Measurements from ENCODE around the gene LYSMD1.

The LYSMD1 gene

DNA sequence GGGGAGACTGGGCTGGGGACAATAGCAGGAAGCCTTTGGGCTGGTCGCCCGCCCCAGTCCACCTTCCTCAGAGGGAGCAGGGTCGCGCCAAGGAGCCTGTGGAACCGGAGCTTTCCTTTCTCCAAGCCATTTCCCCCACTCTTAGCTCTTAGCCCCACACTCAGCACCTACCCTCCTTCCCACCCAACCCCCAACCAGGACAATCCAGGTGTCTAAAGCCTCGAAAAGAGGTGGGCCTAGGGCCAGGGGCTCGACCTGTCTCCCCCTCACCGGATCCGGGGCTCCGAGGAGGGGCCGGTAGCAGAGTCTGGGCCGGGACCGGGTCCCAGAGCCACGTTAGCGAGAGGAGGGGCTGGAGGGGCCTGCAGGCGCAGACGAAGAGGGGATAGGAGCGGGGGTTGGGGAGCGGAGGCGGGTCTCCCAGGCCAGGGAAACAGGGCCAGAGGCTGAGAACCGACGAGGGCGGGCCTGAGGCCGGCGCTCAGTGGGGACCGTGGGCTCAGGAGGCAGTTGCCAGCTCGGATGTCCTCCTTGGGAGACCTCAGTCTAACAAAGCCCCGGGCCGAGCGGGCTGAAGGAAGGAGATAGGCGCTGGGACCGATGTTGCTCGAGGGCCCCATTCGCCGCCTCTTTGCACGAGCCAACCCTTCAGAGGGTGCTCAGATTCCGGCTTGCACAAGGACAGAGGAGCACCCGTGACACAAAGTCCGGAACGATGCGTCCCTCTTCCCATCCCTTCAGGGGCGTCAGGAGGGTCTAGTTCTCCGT, 20.2 kb downstream of the LYSMD1 start:
- no peak overlapping the region for H3K27ac ChIP-seq (ENCODE audit: extremely low read depth, low read depth, low read length)
- POLR2A ChIA-PET, result no interaction called here

DNA sequence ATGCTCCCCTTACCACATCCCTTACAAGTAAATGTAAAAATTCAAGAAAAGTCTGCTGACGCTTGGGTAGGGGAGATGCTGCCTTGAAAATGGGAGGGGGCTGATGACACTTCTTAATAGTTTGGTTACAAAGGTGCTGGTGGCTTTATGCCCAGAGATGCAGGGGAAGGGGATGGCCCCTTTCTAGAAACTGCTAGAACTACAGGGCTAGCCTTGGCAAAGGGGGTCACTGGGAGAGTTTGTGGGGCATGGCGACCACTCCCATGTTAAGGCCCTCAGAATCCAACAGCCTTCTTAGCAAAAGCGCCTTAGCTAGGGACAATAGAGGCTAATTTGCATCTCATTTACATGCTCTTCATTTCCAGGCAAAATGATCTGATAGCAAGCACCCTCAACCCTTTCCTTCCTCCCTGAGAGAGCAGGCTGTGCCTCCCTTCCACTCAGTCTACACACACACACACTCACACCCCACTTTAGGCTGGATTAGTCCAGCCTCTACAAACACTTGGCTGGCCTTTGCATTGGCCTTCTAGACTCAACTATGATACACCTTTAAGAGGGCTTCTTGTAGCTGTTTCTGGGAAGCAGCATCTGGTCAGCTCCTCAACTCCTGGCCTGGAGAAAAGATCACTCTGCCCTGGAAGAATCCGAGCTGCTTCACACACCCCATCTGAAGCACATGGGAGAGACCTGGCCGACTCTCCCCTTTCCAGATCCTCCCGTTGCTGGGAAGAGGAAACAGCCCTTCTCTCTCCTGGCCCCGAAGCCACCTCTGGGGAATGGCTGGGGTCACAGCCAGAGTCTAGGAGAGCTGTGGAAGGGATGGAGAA, 21.0 kb downstream of the LYSMD1 start:
- CTCF ChIA-PET, result interaction anchor here (0.6 to 2.0 kb wide), 4 partner anchors 9 to 45 kb away, joined by 3 to 9 read pairs (median 4); no protein-coding TSS in a partner anchor
- Histone ChIP-seq H3K9me3 (ENCODE audit: control insufficient read depth, insufficient read depth, low read depth, low read length) (no peaks in the 10 kb centered on the region), H3K36me3 (ENCODE audit: control insufficient read depth in 2 of 2, insufficient read depth in 1 of 2, low read length in 2 of 2) (peaks cover 0 to 12% of the 10 kb centered on the region in 2 experiments; a peak in 1 of 3 replicates), H3K4me1 (ENCODE audit: control insufficient read depth, insufficient read depth, low read length) (peaks cover 3% of the 10 kb centered on the region; the same call in 1 of the 2 replicates), H3K27ac (ENCODE audit: extremely low read depth, low read depth, low read length) (no peak overlapping the region), H3K4me3 (ENCODE audit: low read depth, low read length) (no peak overlapping the region)
- POLR2A ChIA-PET, result interaction anchor here (1.1 kb wide), 1 partner anchor 11 kb away, joined by 3 read pairs; no protein-coding TSS in a partner anchor
- no peak for TF ChIP-seq ZNF777 (tag by site-specific recombination; IDR thresholded peaks at IDR 0.05; ENCODE audit: borderline replicate concordance)
- no peak for TF ChIP-seq KLF1 (tag by site-specific recombination; IDR thresholded peaks at IDR 0.05)
- no peak for TF ChIP-seq ZNF37A (tag by site-specific recombination; IDR thresholded peaks at IDR 0.05)
- TF ChIP-seq ZNF148 (tag by site-specific recombination; IDR thresholded peaks at IDR 0.05; ENCODE audit: borderline replicate concordance), result no peak
- TF ChIP-seq ZNF596 (tag by site-specific recombination; IDR thresholded peaks at IDR 0.05), result no peak
- TF ChIP-seq, protein P1, sequence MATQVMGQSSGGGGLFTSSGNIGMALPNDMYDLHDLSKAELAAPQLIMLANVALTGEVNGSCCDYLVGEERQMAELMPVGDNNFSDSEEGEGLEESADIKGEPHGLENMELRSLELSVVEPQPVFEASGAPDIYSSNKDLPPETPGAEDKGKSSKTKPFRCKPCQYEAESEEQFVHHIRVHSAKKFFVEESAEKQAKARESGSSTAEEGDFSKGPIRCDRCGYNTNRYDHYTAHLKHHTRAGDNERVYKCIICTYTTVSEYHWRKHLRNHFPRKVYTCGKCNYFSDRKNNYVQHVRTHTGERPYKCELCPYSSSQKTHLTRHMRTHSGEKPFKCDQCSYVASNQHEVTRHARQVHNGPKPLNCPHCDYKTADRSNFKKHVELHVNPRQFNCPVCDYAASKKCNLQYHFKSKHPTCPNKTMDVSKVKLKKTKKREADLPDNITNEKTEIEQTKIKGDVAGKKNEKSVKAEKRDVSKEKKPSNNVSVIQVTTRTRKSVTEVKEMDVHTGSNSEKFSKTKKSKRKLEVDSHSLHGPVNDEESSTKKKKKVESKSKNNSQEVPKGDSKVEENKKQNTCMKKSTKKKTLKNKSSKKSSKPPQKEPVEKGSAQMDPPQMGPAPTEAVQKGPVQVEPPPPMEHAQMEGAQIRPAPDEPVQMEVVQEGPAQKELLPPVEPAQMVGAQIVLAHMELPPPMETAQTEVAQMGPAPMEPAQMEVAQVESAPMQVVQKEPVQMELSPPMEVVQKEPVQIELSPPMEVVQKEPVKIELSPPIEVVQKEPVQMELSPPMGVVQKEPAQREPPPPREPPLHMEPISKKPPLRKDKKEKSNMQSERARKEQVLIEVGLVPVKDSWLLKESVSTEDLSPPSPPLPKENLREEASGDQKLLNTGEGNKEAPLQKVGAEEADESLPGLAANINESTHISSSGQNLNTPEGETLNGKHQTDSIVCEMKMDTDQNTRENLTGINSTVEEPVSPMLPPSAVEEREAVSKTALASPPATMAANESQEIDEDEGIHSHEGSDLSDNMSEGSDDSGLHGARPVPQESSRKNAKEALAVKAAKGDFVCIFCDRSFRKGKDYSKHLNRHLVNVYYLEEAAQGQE (tag by site-specific recombination; IDR thresholded peaks at IDR 0.05), result peak; percentile 68
- peak; percentile 100 for TF ChIP-seq ZNF449 (tag by site-specific recombination; IDR thresholded peaks at IDR 0.05)

More for the DNA sequence above, 20.2 kb downstream of the LYSMD1 start:
- CTCF ChIA-PET, result interaction anchor here (0.6 to 1.6 kb wide), 2 partner anchors 46 to 86 kb away, joined by 3 to 7 read pairs; partner anchors contain the start of gene CDC42SE1
- no peak overlapping the region for H3K4me3 ChIP-seq (ENCODE audit: low read depth, low read length)
- H3K36me3 ChIP-seq (ENCODE audit: control insufficient read depth in 2 of 2, insufficient read depth in 1 of 2, low read length in 2 of 2), result peaks cover 0 to 5% of the 10 kb centered on the region in 2 experiments; a peak in 1 of 3 replicates
- TF ChIP-seq ZEB2 (tag by site-specific recombination; IDR thresholded peaks at IDR 0.05) (no peak), ZNF600 (tag by site-specific recombination; IDR thresholded peaks at IDR 0.05) (0 out of 2 replicates have a peak, but pooled peaks have one; percentile 50)
- peaks cover 3% of the 10 kb centered on the region; the same call in 1 of the 2 replicates for H3K4me1 ChIP-seq (ENCODE audit: control insufficient read depth, insufficient read depth, low read length)
- H3K9me3 ChIP-seq (ENCODE audit: control insufficient read depth, insufficient read depth, low read depth, low read length), result no peaks in the 10 kb centered on the region

DNA sequence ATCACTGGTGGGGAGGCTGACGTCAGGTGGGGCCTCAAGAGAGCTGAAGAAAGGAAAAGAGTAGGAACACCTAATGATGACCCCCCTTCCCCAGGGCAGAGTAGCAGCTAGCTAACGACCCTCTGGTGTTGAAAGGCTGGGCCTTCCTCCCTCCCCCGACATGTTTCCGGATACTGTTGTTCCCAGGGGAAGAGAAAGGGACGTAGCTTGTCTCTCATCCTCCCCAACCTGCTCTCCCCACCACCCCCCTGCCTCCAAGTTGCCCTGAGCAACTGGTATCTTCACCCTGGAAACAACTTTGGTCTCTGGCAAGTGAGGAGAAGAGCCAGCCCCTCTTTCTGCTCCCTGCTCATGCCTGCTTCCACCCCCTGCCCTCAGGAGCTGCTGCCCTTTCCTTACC, 21.7 kb downstream of the LYSMD1 start:
- peaks cover 3% of the 10 kb centered on the region; the same call in 1 of the 2 replicates for H3K4me1 ChIP-seq (ENCODE audit: control insufficient read depth, insufficient read depth, low read length)
- no peaks in the 10 kb centered on the region for H3K9me3 ChIP-seq (ENCODE audit: control insufficient read depth, insufficient read depth, low read depth, low read length)
- TF ChIP-seq MYNN (tag by site-specific recombination; IDR thresholded peaks at IDR 0.05; ENCODE audit: borderline replicate concordance), result no peak
- TF ChIP-seq ZFP41 (tag by site-specific recombination; IDR thresholded peaks at IDR 0.05; ENCODE audit: borderline replicate concordance), result no peak
- TF ChIP-seq ZNF341 (tag by site-specific recombination; IDR thresholded peaks at IDR 0.05; ENCODE audit: low read depth), result peak; percentile 57; the same call in 1 of the 2 replicates
- no peak for TF ChIP-seq ZNF433 (tag by site-specific recombination; IDR thresholded peaks at IDR 0.05; ENCODE audit: low read depth)
- TF ChIP-seq ZNF529 (tag by site-specific recombination; IDR thresholded peaks at IDR 0.05; ENCODE audit: insufficient replicate concordance), result no peak
- ChIA-PET POLR2A (interaction anchor here (1.1 kb wide), 1 partner anchor 12 kb away, joined by 3 read pairs; no protein-coding TSS in a partner anchor), CTCF (interaction anchor here (0.7 to 2.0 kb wide), 3 partner anchors 9 to 44 kb away, joined by 3 to 9 read pairs (median 4); no protein-coding TSS in a partner anchor)
- no peak overlapping the region for H3K4me3 ChIP-seq (ENCODE audit: low read depth, low read length)
- H3K27ac ChIP-seq (ENCODE audit: extremely low read depth, low read depth, low read length), result no peak overlapping the region
- H3K36me3 ChIP-seq (ENCODE audit: control insufficient read depth in 2 of 2, insufficient read depth in 1 of 2, low read length in 2 of 2), result peaks cover 0 to 19% of the 10 kb centered on the region in 2 experiments; a peak in 1 of 3 replicates
